ENCODE measurements around the gene CIART. TPM values are rescaled to one million over a fixed set of nuclear protein-coding genes. Genes with fewer than 3 reads are reported as not detected.
"Not testable (repeated sequence)": the region's sequence is repeated elsewhere in the genome, so short reads cannot be mapped to it uniquely, and the experiment has no call there.

The CIART gene
- total RNA-seq, 4 donors from 2014 or later: 0.75 to 5.5 (median 2.2) TPM

DNA sequence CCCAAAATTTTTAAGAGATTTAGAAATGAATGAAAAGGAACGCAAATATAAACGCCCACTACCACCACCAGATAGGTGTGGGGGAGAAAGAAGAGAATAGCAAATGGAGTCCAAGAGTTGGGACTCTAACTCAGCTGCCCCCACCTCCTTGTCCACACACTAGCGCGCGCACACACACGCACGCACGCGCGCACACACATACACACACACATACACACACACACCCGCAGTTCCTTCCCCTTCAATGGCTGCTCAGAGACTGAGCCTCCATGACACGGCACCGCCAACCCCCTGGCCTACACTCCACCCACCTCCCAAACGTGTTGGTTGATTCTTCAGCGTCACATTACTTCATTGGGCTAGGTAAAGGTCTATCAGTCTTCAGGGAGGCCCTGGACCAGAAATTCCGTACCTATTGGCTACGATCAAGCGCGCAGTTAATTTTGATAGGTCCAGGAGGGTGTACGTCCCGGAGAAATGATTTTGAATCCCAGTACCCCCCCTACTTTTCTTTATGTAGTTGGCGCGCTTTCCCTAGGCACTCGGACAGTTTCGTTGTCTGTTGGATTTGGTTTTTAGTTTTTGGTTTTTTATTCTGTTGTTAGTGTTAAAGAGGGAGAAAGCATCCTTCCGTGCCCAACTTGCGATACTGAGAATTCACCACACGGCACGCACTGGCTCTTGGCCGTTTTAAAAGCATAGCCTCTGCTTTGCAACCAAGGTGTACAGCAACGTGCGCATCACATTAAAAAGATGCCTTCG, 46.3 kb upstream of the CIART start, which contains the start of gene ANP32E:
TSS of gene ANP32E (minus strand) at position 261 of the 762 bp plus-strand sequence. CDS start 326 bp downstream, outside the sequence.
- TF ChIP-seq, protein P1, sequence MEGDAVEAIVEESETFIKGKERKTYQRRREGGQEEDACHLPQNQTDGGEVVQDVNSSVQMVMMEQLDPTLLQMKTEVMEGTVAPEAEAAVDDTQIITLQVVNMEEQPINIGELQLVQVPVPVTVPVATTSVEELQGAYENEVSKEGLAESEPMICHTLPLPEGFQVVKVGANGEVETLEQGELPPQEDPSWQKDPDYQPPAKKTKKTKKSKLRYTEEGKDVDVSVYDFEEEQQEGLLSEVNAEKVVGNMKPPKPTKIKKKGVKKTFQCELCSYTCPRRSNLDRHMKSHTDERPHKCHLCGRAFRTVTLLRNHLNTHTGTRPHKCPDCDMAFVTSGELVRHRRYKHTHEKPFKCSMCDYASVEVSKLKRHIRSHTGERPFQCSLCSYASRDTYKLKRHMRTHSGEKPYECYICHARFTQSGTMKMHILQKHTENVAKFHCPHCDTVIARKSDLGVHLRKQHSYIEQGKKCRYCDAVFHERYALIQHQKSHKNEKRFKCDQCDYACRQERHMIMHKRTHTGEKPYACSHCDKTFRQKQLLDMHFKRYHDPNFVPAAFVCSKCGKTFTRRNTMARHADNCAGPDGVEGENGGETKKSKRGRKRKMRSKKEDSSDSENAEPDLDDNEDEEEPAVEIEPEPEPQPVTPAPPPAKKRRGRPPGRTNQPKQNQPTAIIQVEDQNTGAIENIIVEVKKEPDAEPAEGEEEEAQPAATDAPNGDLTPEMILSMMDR (IDR thresholded peaks at IDR 0.05): no peak
- DNase-seq (ENCODE audit: low spot score): peak; percentile 84
- peak; percentile 98 for ATAC-seq (ENCODE audit: low FRiP score)

DNA sequence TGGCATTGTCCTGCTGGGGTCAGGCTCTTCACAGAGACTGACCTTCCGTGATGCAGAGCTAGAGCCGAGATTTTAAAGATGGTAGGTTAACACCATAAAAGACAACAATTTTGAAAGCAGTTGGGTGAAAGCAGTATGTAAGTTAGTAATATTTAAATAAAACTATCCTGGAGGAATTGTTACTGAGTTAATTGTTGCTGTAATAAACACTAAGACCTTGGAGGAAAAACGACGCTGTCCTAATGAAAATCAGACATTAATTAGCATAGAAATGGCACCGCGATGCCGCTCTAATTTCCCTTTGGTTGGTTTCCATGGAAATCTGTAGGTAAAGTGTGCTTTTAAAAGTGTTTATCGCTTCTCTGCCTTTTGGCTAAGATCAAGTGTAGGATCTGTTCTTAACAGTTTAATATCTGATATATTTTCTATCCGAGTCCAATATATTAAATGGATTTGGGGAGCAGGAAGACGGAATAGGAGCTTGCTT, 45.7 kb upstream of the CIART start:
- DNase-seq (ENCODE audit: low spot score) (no peak), ATAC-seq (ENCODE audit: low FRiP score) (no peak)
- TF ChIP-seq, protein P1 (IDR thresholded peaks at IDR 0.05): no peak

DNA sequence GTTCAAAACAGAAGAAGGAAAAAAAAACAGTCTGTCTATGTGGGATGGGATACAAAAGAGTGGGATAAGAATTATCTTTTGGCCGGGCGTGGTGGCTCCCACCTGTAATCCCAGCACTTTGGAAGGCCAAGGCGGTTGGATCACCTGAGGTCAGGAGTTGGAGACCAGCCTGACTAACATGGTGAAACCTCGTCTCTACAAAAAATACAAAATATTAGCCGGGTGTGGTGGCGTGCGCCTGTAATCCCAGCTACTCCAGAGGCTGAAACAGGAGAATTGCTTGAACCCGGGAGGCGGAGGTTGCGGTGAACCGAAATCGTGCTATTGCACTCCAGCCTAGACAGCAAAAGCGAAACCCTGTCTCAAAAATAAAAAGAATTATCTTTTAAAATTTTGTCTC, 45.2 kb upstream of the CIART start:
- DNase-seq (ENCODE audit: low spot score); ATAC-seq (ENCODE audit: low FRiP score): not testable (repeated sequence)

DNA sequence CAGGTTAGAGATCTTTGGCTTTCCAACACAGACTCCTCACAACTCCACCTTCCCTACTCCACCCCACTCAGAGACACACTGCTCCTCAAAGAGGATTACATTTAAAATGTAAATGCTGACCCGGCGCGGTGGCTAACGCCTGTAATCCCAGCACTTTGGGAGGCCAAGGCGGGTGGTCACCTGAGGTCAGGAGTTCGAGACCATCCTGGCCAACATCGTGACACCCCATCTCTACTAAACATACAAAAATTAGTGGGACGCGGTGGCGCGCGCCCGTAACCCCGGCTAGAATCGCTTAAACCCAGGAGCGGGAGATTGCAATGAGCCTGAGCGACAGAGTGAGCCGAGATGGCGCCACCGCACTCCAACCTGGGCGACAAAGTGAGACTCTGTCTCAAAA, 44.6 kb upstream of the CIART start:
- no peak for ATAC-seq (ENCODE audit: low FRiP score)
- DNase-seq (ENCODE audit: low spot score): no peak
- TF ChIP-seq, protein P1 (IDR thresholded peaks at IDR 0.05): no peak

DNA sequence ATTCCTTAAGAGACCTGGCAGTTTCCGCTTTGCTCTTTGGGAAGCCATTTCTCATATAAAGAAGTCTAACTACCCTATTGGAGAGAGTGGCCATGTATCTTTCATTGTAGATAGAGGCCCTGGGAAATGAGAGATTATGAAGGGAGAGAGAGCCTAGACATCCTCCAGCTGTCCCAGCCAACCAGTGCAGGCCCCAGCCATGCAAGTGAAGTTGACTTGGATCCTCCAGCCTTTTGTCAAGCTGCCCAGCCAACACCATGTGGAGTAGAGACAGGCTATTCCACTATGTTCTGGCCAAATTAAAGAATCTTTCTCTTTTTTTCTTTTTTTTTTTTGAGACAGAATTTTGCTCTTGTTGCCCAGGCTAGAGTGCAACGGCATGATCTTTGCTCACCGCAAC, 39.4 kb upstream of the CIART start:
- ATAC-seq (ENCODE audit: low FRiP score) (no peak), DNase-seq (ENCODE audit: low spot score) (no peak)
- TF ChIP-seq, protein P1 (IDR thresholded peaks at IDR 0.05): no peak

GRCh38 chr1:150249936-150250335, 32.4 kb upstream of the CIART start:
- DNase-seq (ENCODE audit: low spot score) (no peak), ATAC-seq (ENCODE audit: low FRiP score) (no peak)
- TF ChIP-seq, protein P1 (IDR thresholded peaks at IDR 0.05): no peak

DNA sequence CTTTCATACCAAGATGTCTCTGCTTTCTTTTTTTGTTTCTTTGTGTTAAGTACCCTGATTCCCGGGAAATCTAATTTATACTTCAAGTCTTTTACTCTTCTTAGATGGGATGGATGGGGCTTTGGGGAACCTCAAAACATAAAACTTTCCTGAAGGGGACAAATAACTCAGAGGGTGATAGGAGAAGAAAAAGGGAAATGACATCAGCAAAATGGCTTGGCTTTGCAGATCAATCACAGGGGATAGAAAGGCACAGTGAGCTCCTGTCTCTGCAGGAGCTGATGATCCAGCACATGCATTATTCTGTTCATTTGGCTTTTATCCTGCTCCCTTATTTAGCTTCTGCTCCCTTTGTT, 26.2 kb upstream of the CIART start:
- ATAC-seq (ENCODE audit: low FRiP score) (no peak), DNase-seq (ENCODE audit: low spot score) (no peak)
- TF ChIP-seq, protein P1 (IDR thresholded peaks at IDR 0.05): no peak

Measured in omental fat pad (tissue), 4 donors.